Activated T-helper 17 cell treated with anti-CD3 and anti-CD28 coated beads, Interleukin-2, amount 50 U/mL, for 72 hours (primary cell): Measurements from ENCODE around the gene B3GNT5. TPM values are rescaled to one million over a fixed set of nuclear protein-coding genes. Genes with fewer than 3 reads are reported as not detected.
A peak's percentile ranks its signal among the peaks of the same experiment; 100 is the strongest.

Experiments
- ATAC-seq: fragments of 150-1000 bp; cut with Tn5 transposase; replicated peaks from 2 replicates; pipeline ENCODE4 v1.10.0; 2021; ENCODE audit warnings: mild to moderate bottlenecking, moderate library complexity
- H3K27ac Mint-ChIP-seq: one replicate; pipeline ENCODE4 v1.8.0; 2022; ENCODE audit warnings: mixed read lengths
- H3K27me3 Mint-ChIP-seq: one replicate; pipeline ENCODE4 v1.8.0; 2022; ENCODE audit warnings: mixed read lengths
- H3K36me3 Mint-ChIP-seq: one replicate; pipeline ENCODE4 v1.8.0; 2022; ENCODE audit warnings: low read depth, mild to moderate bottlenecking, mixed read lengths
- H3K4me1 Mint-ChIP-seq: one replicate; pipeline ENCODE4 v1.8.0; 2022; ENCODE audit warnings: mixed read lengths
- H3K4me3 Mint-ChIP-seq: one replicate; pipeline ENCODE4 v1.8.0; 2022; ENCODE audit warnings: mild to moderate bottlenecking, mixed read lengths
- H3K9me3 Mint-ChIP-seq: one replicate; pipeline ENCODE4 v1.8.0; 2022; ENCODE audit warnings: mixed read lengths
- total RNA-seq, 2 donors: library from RNA; stranded (reverse); gene quantifications; one replicate each; pipeline ENCODE4 v1.2.3, GENCODE V29; 2022

Gene B3GNT5
- total RNA-seq, 2 donors from 2014 or later = 1.4 to 7.1 TPM

- Mint-ChIP-seq H3K27me3 (no peaks in the 10 kb centered on the region), H3K36me3 (peaks cover 19% of the 10 kb centered on the region), H3K4me3 (no peak overlapping the region), H3K9me3 (no peaks in the 10 kb centered on the region), H3K4me1 (peaks cover 3% of the 10 kb centered on the region), H3K27ac (peak overlapping the region; percentile 13)
- ATAC-seq = no peak
Observed at GRCh38 chr3:183301937-183302580, 49.0 kb downstream of the B3GNT5 start.

GRCh38 chr3:183303690-183304089, 50.6 kb downstream of the B3GNT5 start:
- no peak for ATAC-seq
- no peak overlapping the region for H3K27ac Mint-ChIP-seq
- no peak overlapping the region for H3K4me3 Mint-ChIP-seq
- peaks cover 24% of the 10 kb centered on the region for H3K36me3 Mint-ChIP-seq
- no peaks in the 10 kb centered on the region for H3K9me3 Mint-ChIP-seq
- H3K4me1 Mint-ChIP-seq = peaks cover 5% of the 10 kb centered on the region
- no peaks in the 10 kb centered on the region for H3K27me3 Mint-ChIP-seq

- Mint-ChIP-seq H3K36me3 (peaks cover 55% of the 10 kb centered on the region), H3K27me3 (no peaks in the 10 kb centered on the region), H3K4me1 (peaks cover 5% of the 10 kb centered on the region), H3K27ac (peak overlapping the region; percentile 32), H3K4me3 (peak overlapping the region; percentile 26), H3K9me3 (no peaks in the 10 kb centered on the region)
- ATAC-seq = peak; percentile 97
Observed at GRCh38 chr3:183306798-183307671, 54.0 kb downstream of the B3GNT5 start.

GRCh38 chr3:183307749-183308148, 54.7 kb downstream of the B3GNT5 start:
- Mint-ChIP-seq H3K9me3 (no peaks in the 10 kb centered on the region), H3K4me3 (no peak overlapping the region), H3K27me3 (no peaks in the 10 kb centered on the region), H3K4me1 (peaks cover 6% of the 10 kb centered on the region), H3K36me3 (peaks cover 59% of the 10 kb centered on the region), H3K27ac (no peak overlapping the region)
- ATAC-seq = no peak

GRCh38 chr3:183308751-183309150, 55.7 kb downstream of the B3GNT5 start:
- ATAC-seq = no peak
- no peak overlapping the region for H3K4me3 Mint-ChIP-seq
- no peaks in the 10 kb centered on the region for H3K9me3 Mint-ChIP-seq
- no peak overlapping the region for H3K27ac Mint-ChIP-seq
- peaks cover 8% of the 10 kb centered on the region for H3K4me1 Mint-ChIP-seq
- H3K27me3 Mint-ChIP-seq = no peaks in the 10 kb centered on the region
- H3K36me3 Mint-ChIP-seq = peaks cover 52% of the 10 kb centered on the region

GRCh38 chr3:183309276-183309675, 56.2 kb downstream of the B3GNT5 start:
- peaks cover 8% of the 10 kb centered on the region for H3K4me1 Mint-ChIP-seq
- ATAC-seq = no peak
- no peak overlapping the region for H3K4me3 Mint-ChIP-seq
- no peaks in the 10 kb centered on the region for H3K27me3 Mint-ChIP-seq
- H3K9me3 Mint-ChIP-seq = no peaks in the 10 kb centered on the region
- no peak overlapping the region for H3K27ac Mint-ChIP-seq
- peaks cover 55% of the 10 kb centered on the region for H3K36me3 Mint-ChIP-seq

GRCh38 chr3:183310936-183311335, 57.9 kb downstream of the B3GNT5 start:
- H3K9me3 Mint-ChIP-seq = no peaks in the 10 kb centered on the region
- peaks cover 8% of the 10 kb centered on the region for H3K4me1 Mint-ChIP-seq
- H3K27ac Mint-ChIP-seq = no peak overlapping the region
- no peak overlapping the region for H3K4me3 Mint-ChIP-seq
- no peak for ATAC-seq
- peaks cover 63% of the 10 kb centered on the region for H3K36me3 Mint-ChIP-seq
- H3K27me3 Mint-ChIP-seq = no peaks in the 10 kb centered on the region

GRCh38 chr3:183312433-183312832, 59.4 kb downstream of the B3GNT5 start:
- H3K36me3 Mint-ChIP-seq = peaks cover 62% of the 10 kb centered on the region

GRCh38 chr3:183313351-183313750, 60.3 kb downstream of the B3GNT5 start:
- no peaks in the 10 kb centered on the region for H3K9me3 Mint-ChIP-seq
- H3K36me3 Mint-ChIP-seq = peaks cover 69% of the 10 kb centered on the region
- H3K4me3 Mint-ChIP-seq = no peak overlapping the region

More at GRCh38 chr3:183312433-183312832, 59.4 kb downstream of the B3GNT5 start:
- Mint-ChIP-seq H3K27ac (peak overlapping the region; percentile 4), H3K4me3 (no peak overlapping the region), H3K4me1 (peaks cover 3% of the 10 kb centered on the region), H3K9me3 (no peaks in the 10 kb centered on the region), H3K27me3 (no peaks in the 10 kb centered on the region)
- ATAC-seq = no peak

GRCh38 chr3:183313764-183314163, 60.7 kb downstream of the B3GNT5 start:
- ATAC-seq = no peak
- Mint-ChIP-seq H3K27ac (no peak overlapping the region), H3K9me3 (no peaks in the 10 kb centered on the region), H3K4me1 (peaks cover 3% of the 10 kb centered on the region), H3K4me3 (no peak overlapping the region), H3K36me3 (peaks cover 66% of the 10 kb centered on the region), H3K27me3 (no peaks in the 10 kb centered on the region)

More at GRCh38 chr3:183313351-183313750, 60.3 kb downstream of the B3GNT5 start:
- H3K27me3 Mint-ChIP-seq = no peaks in the 10 kb centered on the region
- H3K4me1 Mint-ChIP-seq = peaks cover 3% of the 10 kb centered on the region
- H3K27ac Mint-ChIP-seq = no peak overlapping the region
- no peak for ATAC-seq

GRCh38 chr3:183315739-183316138, 62.7 kb downstream of the B3GNT5 start:
- no peak for ATAC-seq
- Mint-ChIP-seq H3K27ac (no peak overlapping the region), H3K4me1 (peaks cover 15% of the 10 kb centered on the region), H3K9me3 (no peaks in the 10 kb centered on the region), H3K36me3 (peaks cover 53% of the 10 kb centered on the region), H3K27me3 (no peaks in the 10 kb centered on the region), H3K4me3 (no peak overlapping the region)

GRCh38 chr3:183317271-183317670, 64.2 kb downstream of the B3GNT5 start:
- H3K36me3 Mint-ChIP-seq = peaks cover 41% of the 10 kb centered on the region
- no peak overlapping the region for H3K4me3 Mint-ChIP-seq

GRCh38 chr3:183317886-183318865, 65.1 kb downstream of the B3GNT5 start:
- Mint-ChIP-seq H3K27ac (no peak overlapping the region), H3K4me1 (peaks cover 13% of the 10 kb centered on the region), H3K36me3 (peaks cover 47% of the 10 kb centered on the region), H3K27me3 (no peaks in the 10 kb centered on the region), H3K9me3 (no peaks in the 10 kb centered on the region), H3K4me3 (no peak overlapping the region)
- no peak for ATAC-seq

More at GRCh38 chr3:183317271-183317670, 64.2 kb downstream of the B3GNT5 start:
- peaks cover 17% of the 10 kb centered on the region for H3K4me1 Mint-ChIP-seq
- no peaks in the 10 kb centered on the region for H3K27me3 Mint-ChIP-seq
- no peak overlapping the region for H3K27ac Mint-ChIP-seq
- ATAC-seq = no peak
- H3K9me3 Mint-ChIP-seq = no peaks in the 10 kb centered on the region

- no peak for ATAC-seq
- H3K9me3 Mint-ChIP-seq = no peaks in the 10 kb centered on the region
- H3K27ac Mint-ChIP-seq = no peak overlapping the region
- peaks cover 13% of the 10 kb centered on the region for H3K4me1 Mint-ChIP-seq
- peaks cover 50% of the 10 kb centered on the region for H3K36me3 Mint-ChIP-seq
- no peaks in the 10 kb centered on the region for H3K27me3 Mint-ChIP-seq
- no peak overlapping the region for H3K4me3 Mint-ChIP-seq
Observed at GRCh38 chr3:183318877-183319276, 65.8 kb downstream of the B3GNT5 start.
